ENCODE measurements around the gene ADGRL3.

DNA sequence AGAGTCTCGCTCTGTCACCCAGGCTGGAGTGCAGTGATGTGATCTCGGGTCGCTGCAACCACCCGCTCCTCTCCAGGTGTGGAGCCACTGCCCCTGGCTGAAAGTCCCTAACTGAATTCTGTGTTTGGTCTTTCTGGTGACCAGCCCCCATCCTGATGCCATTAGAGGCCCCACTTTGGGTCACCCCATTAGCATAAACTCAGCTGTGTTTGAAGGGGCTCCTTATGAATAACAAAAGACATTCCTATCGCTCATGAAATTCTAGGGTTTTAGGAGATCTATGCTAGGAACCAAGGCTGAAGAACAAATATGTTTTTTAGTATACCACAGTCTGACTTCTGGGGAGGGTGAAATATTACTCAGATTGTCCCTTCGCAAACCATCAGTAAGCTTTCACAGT, 652.9 kb downstream of the ADGRL3 start:
- TF ChIP-seq ZNF114 (tag by site-specific recombination; IDR thresholded peaks at IDR 0.05) (no peak), ZBTB8A (tag by site-specific recombination; IDR thresholded peaks at IDR 0.05) (no peak), MYNN (tag by site-specific recombination; IDR thresholded peaks at IDR 0.05; ENCODE audit: borderline replicate concordance) (no peak), ZNF658 (tag by site-specific recombination; IDR thresholded peaks at IDR 0.05) (no peak), ZNF514 (tag by site-specific recombination; IDR thresholded peaks at IDR 0.05) (no peak), ZNF776 (tag by site-specific recombination; IDR thresholded peaks at IDR 0.05; ENCODE audit: borderline replicate concordance) (no peak)
- TF ChIP-seq, protein P1, sequence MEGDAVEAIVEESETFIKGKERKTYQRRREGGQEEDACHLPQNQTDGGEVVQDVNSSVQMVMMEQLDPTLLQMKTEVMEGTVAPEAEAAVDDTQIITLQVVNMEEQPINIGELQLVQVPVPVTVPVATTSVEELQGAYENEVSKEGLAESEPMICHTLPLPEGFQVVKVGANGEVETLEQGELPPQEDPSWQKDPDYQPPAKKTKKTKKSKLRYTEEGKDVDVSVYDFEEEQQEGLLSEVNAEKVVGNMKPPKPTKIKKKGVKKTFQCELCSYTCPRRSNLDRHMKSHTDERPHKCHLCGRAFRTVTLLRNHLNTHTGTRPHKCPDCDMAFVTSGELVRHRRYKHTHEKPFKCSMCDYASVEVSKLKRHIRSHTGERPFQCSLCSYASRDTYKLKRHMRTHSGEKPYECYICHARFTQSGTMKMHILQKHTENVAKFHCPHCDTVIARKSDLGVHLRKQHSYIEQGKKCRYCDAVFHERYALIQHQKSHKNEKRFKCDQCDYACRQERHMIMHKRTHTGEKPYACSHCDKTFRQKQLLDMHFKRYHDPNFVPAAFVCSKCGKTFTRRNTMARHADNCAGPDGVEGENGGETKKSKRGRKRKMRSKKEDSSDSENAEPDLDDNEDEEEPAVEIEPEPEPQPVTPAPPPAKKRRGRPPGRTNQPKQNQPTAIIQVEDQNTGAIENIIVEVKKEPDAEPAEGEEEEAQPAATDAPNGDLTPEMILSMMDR (tag by site-specific recombination; IDR thresholded peaks at IDR 0.05), result no peak

Data from HEK293 (cell line).